Adrenal gland (tissue), 5 donors: ENCODE results near the gene CA11.

Experiments used
- POLR2A ChIP-seq, 2 donors: fragments of 450-650 bp; IDR thresholded peaks; one replicate each; pipeline ENCODE4 v1.6.1; 2017; ENCODE audit warnings: antibody characterized with exemption in 2 of 2, mild to moderate bottlenecking in 2 of 2, moderate library complexity in 1 of 2
- TF ChIP-seq, protein P1 (sequence below), 6 experiments: fragments of 450-650 bp in 4 of 6; fragments of 200-600 bp in 2 of 6; sonication (generic) in 1 of 6; IDR thresholded peaks; 1 replicate in 5 of 6; 2 replicates in 1 of 6; pipeline versions ENCODE4 v1.5.1 to v1.8.0; 2016 to 2021; ENCODE audit warnings: antibody characterized with exemption in 6 of 6, mild to moderate bottlenecking in 2 of 6, moderate library complexity in 1 of 6
- donor health status: DM: no; HTN: no; CAD: no.

DNA sequence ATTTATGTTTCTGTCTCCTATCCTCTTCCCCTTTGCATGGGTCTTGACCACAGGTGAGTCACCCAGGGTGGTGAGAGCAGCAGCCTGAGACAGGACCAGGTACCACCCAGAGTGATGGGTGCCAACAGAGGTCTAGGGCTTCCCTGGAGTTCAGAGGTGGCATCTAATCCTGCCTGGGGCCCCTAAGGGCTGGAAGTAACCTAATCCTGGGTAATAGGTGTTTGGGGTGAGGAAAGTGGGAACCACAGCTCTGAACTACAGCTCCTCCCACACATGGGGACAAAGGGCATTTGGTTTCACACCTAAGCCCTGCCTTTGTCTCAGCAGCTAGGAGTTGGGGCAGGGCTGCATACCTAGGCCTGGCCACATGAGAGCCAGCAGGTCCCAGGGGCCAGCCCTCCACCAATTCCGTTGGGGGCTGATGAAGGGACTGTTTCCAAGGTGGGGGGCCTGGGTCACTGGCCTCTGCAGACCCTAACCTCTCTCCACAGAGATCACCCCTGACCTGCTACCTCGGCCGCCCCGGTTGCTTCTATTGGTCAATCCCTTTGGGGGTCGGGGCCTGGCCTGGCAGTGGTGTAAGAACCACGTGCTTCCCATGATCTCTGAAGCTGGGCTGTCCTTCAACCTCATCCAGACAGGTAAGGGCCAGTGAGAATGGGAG, 18.7 kb downstream of the CA11 start:
- TF ChIP-seq, protein P1, sequence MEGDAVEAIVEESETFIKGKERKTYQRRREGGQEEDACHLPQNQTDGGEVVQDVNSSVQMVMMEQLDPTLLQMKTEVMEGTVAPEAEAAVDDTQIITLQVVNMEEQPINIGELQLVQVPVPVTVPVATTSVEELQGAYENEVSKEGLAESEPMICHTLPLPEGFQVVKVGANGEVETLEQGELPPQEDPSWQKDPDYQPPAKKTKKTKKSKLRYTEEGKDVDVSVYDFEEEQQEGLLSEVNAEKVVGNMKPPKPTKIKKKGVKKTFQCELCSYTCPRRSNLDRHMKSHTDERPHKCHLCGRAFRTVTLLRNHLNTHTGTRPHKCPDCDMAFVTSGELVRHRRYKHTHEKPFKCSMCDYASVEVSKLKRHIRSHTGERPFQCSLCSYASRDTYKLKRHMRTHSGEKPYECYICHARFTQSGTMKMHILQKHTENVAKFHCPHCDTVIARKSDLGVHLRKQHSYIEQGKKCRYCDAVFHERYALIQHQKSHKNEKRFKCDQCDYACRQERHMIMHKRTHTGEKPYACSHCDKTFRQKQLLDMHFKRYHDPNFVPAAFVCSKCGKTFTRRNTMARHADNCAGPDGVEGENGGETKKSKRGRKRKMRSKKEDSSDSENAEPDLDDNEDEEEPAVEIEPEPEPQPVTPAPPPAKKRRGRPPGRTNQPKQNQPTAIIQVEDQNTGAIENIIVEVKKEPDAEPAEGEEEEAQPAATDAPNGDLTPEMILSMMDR (IDR thresholded peaks at IDR 0.05), result no peak
- no peak for TF ChIP-seq POLR2A (IDR thresholded peaks at IDR 0.05)
